Stimulated activated CD4-positive, alpha-beta T cell treated with anti-CD3 and anti-CD28 coated beads, Interleukin-4, amount 100 ng/mL, for 48 hours (primary cell): ENCODE data around the gene PRODH.
A peak's percentile ranks its signal among the peaks of the same experiment; 100 is the strongest.
"Not testable (repeated sequence)": the region's sequence is repeated elsewhere in the genome, so short reads cannot be mapped to it uniquely, and the experiment has no call there.

Experiments
- DNase-seq, 2 donors: peaks; one replicate each; pipeline ENCODE4 v3.0.0-alpha.2; 2020; ENCODE audit warnings: low read depth in 2 of 2

The PRODH gene, protein sequence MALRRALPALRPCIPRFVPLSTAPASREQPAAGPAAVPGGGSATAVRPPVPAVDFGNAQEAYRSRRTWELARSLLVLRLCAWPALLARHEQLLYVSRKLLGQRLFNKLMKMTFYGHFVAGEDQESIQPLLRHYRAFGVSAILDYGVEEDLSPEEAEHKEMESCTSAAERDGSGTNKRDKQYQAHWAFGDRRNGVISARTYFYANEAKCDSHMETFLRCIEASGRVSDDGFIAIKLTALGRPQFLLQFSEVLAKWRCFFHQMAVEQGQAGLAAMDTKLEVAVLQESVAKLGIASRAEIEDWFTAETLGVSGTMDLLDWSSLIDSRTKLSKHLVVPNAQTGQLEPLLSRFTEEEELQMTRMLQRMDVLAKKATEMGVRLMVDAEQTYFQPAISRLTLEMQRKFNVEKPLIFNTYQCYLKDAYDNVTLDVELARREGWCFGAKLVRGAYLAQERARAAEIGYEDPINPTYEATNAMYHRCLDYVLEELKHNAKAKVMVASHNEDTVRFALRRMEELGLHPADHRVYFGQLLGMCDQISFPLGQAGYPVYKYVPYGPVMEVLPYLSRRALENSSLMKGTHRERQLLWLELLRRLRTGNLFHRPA

GRCh38 chr22:18935889-18936529 lies at the start of gene PRODH:
Gene PRODH, minus strand, starts transcription at chr22:18936293. Its CDS starts 6 bp downstream, at chr22:18936287.
- DNase-seq: no peak

DNA sequence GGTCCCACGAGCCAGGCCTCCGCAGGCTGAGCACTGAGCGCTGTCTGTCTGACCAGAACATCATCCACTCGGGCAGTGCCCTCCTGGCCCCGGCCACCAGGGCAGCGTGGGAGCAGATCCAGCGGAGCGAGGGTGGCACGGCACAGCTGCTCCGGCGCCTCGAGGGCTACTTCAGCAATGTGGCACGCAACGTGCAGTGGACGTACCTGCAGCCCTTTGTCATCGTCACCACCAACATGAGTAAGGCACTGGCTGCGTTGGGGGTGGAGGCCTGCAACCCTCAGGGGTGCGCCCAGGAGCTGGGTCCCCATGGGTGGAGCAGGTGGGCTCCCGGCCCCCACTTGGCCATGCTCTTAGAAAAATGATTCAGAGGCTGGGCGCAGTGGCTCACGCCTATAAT lies 49.7 kb upstream of the PRODH start:
- no peak for DNase-seq

DNA sequence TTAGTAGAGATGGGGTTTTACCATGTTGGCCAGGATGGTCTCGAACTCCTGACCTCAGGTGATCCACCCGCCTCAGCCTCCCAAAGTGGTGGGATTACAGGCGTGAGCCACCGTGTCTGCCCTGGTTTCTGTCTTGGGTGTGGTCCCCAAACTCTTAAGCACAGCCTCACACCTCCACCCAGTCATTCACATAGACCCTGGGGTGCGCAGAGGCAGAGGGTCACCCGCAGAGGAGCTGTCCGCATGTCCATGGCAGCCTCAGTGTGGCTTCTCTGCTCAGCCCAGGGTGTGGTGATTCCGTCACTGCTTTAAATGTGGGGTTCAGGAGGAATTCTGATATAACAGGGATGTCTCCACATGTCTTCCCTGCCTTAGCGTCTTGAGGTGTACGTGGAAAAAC lies 48.5 kb upstream of the PRODH start:
- DNase-seq: no peak

DNA sequence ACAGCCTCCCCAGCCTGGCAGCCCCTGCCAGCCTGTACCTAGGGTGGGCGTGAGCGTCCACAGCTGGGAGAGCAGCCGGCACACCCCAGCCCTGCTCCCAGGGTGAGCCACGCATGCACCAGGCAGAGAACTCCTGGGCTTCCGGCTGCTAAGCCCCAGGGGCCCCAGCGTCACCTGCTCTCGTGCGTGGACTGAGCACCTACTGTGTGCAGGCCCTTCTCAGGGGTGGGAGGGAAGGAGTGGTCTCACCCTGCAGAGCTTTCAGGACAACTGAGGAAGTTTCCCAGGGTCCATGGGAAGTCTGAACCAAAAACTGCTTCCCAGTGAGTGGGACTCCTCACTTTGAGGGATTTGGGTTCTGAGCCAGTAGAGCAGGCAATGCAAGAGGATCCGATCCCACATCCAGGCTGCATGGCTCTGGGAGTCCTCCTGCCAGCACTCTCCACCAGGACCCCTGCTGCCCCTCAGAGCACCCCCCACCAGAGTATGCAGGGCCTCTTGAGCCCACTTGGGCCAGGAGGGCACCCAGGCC lies 47.1 kb upstream of the PRODH start:
- DNase-seq: no peak

DNA sequence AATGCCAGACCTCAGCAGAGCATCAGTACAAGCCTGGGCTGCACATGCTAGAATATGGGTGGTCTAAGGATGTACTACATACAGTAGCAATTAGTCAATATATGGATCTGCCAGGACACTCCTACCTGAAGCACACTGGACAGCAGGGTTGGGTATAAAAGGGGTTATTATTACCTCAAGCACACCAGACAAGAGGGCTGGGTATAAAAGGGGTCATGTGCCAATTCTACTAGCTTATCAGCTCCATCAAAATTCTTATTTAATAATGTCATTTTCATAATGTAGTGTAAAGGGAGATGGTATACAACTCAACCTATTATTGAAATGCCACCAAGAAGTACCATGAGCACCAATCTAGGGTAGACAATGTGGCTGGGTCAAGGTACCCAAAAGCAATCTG lies 44.7 kb upstream of the PRODH start:
- no peak for DNase-seq

DNA sequence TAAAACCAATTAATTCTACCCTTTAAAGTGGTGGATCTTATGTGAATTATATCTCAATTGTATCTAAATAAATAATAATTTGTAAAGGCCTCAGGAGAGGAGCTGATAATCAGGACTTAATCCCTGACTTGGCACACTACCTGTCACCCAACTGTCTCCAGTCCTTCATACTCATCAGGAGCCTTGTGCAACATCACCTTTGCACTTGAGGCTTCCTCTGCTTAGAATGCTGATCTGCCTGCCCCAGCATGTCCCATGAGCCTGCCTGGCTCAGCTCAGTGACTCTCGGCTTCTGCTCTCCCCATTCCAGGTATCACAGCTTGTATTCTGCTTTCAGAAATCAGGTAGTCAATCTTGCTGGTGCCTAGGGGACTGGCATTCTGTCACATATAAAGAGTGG lies 43.9 kb upstream of the PRODH start:
- no peak for DNase-seq

GRCh38 chr22:18978506-18978905 lies 42.4 kb upstream of the PRODH start:
- DNase-seq: no peak

DNA sequence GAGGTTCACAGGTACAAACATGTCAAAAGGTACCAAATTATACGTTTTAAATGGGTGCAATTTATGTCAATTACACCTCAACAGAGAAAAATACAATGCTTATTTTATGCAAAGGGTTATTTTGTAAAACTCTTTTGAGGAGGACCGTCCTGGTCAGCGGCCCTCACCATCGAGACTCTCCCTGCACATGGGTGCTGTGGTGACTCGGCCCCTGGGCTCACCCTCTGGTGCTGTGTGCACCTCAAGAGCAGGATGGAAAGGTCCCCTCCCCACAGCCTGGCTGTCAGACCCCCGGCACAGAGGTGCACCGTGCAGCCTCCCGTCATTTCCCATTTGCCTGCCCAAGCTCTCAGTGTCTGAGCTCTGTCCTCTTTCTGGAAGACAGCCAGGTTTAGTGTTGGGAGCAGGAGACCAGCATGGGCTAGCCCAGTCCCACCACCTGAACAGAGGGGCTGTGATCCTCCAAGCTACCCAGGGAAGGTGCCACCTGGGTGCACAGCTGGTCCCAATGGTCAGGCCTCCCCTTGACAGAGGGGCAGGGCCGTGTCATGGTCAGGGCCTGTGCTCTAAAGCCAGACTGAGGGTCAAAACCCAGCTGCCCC lies 41.8 kb upstream of the PRODH start:
- no peak for DNase-seq

DNA sequence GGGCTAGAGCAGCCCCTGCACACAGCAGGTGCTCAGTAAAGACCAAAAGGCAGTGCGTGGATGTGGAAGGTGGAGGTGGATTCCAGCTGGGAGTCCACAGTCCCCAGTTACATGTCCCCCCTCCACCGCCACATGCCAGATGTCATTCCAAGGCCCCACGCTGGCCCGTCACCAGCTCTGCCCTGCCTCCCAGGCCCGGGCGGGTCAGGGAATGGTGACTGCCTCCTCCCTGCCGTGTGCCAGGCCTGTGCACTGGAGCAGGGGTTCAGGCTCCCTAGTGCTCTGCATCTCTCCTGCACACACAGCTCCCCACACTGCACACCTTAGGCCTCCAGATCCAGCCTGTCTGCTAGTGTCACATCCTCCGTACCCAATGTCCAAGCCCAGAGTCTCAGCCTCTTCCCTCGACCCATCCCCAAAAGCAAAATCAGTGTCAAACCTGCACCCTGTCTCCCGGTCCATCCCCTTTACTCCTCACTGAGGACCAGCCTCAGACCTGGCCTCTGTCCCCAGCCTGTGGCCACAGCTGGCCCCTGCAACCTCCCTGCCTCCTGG lies 40.2 kb upstream of the PRODH start:
- DNase-seq: no peak

- DNase-seq: no peak
Observed at GRCh38 chr22:18975434-18976196, 39.5 kb upstream of the PRODH start.

DNA sequence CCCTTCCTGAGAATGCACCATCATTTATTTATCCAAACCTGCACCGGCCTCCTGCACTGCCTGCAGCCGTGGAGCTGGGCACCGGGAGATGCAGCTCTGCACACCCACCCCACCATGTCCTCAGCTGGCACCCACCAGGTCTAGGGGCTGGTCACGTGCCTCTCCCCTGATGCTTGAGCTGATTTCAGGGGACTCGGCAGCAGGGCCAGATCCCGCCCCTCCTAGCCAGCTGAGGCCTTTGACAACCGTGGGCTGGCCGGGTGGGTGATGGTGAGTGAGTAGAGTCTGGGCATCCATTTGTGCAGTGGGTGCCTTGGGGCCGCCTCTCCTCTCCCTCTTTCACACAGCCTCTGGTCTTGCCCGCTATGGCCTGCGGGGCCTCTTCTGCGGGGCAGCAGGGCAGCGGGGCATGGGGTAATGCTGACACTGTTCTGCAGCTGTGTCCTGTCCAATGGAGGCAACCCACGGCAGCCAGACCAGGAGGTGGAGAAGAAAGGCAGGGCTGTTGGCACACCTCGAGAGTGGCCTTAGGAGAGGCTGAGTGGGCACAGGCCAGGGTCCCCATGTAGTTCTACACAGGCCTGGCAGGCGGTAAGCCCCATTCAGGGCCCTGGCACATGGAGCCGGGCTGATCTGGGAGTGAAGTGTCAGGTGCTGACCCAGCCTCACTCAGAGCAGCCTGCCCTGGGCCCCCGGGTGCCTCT lies 38.5 kb upstream of the PRODH start:
- DNase-seq: no peak

DNA sequence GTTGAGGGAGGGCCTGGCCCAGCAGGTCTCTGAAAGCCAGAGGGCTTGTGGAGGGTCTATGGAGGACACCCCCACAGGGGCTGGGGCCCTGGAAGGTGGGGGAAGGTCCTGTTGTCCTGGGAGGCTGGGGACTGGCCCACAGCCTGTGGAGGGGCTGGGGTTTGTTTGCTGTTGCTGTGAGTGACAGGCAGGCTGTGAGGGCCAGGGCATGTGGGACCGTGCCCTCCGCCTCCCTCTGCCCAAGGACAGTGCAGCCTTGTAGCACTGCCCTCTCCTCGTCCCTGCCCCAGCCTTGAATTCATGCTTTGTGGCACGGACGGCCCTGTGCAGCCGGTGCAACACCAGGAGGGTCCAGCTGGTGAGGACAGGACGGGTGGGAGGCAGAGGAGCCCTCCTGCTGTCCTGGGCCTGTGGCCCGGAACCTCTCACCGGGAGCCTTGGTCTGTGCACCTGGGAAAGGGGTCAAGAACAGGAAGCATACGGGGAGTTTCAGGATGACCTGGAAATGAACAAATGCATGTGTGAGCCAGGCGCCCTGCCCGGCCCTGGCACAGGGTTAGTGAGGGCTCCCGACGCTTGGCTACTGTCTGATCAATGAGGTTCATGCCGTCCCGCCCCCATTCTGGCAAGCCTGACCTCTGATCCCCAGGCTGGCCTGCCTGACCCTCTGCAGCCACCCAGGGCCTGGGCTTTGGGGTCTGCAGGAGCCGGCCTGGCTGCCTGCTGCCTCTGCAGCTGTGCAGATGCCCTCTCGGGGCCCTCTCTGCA lies 37.4 kb upstream of the PRODH start:
- no peak for DNase-seq

- not testable (repeated sequence) for DNase-seq
Observed at GRCh38 chr22:18972591-18972990, 36.5 kb upstream of the PRODH start.

DNA sequence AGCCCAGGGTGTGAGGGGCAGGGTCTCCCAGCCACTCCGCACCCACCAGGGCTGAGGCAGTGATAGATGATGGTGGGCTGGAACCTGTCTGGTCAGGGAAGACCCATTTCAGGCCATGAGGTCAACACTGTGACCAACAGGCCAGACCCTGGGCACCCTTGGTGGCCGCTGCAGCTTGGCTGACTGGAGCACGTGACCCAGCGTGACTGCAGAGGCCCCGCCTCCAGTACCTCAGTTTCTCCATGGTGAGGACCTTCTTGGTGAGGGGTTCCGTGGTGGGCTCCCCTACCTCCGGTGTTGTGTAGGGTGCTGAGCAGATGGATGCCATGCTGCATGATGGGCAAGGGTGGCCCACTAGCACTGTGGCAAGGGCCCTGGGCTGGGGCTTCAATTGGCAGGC lies 35.9 kb upstream of the PRODH start:
- not testable (repeated sequence) for DNase-seq

GRCh38 chr22:18971321-18971751 lies 35.2 kb upstream of the PRODH start:
- no peak for DNase-seq

GRCh38 chr22:18970948-18971315 lies 34.8 kb upstream of the PRODH start:
- DNase-seq: no peak

- peak in 1 of 2 donors; percentile 3 for DNase-seq
Observed at GRCh38 chr22:18970176-18970947, 34.3 kb upstream of the PRODH start.

- not testable (repeated sequence) for DNase-seq
Observed at GRCh38 chr22:18969158-18969942, 33.3 kb upstream of the PRODH start.
